Epithelial cell of prostate (primary cell): ENCODE data around the gene FSIP1.

ENCODE experiments used
- DNase-seq: peaks from one replicate; pipeline ENCODE4 v3.0.0-alpha.2; 2011; ENCODE audit warnings: low read depth, low spot score
- H3K27ac ChIP-seq: fragments of 450-650 bp; 2 replicates; pipeline ENCODE4 v1.5.1; 2017; ENCODE audit warnings: mild to moderate bottlenecking

The FSIP1 gene

DNA sequence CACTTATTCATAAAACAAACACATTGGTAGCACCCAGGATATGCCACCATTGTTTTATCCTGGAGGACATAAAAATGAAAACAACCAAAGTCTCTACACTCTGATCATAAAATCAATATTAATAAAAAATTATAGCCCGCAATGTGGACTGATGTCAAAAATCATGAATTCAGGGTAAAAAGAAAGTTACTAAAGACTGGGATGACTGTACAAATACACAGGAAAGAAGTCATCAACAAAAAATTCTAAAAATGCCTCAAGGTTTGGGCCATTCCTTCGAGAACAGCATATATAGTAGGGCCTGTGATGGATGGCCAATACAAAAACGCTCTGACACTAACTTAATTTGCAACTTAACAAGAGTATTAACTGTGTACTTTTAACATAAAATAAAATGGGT is 125.0 kb downstream of the FSIP1 start:
- H3K27ac ChIP-seq: peak overlapping the region; percentile 0
- DNase-seq: no peak

DNA sequence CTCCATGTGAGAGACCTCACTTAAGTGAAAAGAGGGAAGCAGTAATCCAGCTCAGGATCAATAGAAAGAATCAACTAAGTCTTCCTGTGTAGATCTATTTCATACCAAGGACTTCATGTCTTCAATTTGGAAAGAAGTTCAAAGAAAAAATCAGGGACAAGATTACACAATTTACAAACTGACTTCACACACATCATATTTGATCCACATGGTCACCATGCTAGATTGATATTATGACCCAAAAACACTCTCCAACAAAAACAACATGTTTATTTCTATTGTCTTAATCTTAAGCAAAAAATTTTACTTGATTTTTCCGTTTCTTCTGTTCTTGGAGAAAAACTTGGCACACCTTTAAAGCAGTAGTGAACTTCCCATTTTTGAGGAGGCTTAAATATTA is 125.5 kb downstream of the FSIP1 start:
- no peak for DNase-seq
- H3K27ac ChIP-seq: peak overlapping the region; percentile 0

DNA sequence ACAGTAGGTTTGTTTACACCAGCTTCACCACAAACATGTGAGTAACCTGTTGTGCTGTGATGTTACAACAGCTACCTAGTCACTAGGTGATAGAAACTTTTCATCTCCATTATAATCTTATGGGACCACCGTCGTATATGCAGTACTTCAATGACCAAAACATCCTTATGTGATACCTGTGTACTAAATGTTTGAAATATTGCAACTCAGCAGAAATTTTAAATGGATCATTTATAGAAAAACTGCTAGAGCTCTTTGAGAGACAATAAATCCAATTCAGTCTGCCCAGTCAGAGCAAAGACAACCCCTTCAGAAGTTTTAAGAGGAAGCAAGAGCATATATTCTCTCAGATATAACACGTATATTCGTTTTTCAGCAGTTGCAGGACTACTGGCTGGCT is 128.3 kb downstream of the FSIP1 start:
- DNase-seq: no peak

DNA sequence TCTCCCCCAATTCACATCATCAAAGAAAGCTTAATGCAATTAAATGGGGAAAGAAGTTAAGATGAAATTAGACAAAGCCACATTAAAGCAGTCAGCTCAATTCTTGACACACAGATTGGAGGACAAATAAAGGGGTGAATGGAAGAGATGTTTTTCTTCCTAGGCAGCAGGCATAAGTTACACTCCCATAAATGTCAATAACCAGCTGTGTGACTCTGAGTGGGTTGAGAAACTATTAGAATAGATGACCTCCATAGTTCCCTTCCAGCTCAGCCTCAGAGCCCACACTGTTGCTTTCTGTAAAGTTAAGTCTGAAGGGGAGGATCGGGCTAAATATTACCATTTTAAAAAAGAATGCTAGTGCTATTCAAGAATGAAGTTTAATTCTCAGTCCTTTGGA is 130.8 kb downstream of the FSIP1 start:
- H3K27ac ChIP-seq: no peak overlapping the region
- DNase-seq: no peak

More for the DNA sequence above, 128.3 kb downstream of the FSIP1 start:
- no peak overlapping the region for H3K27ac ChIP-seq

DNA sequence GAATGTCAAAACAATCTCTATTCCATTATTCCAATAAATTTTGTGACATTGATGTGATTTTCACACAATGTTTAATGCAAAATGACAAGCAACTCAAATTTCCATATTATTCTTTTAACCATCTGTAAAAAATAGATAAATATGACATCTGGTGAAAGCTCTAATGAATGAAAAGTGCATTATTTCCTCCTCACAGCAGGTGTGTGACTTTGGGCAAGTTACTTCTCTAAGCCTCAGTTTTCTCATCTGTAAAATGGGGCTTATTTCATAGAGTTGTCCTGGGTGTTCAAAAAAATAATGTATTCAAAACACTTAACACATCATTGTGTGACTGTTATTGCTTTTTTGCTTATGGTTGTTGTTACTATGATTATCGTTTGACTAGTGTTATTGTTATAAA is 131.3 kb downstream of the FSIP1 start:
- no peak for DNase-seq

DNA sequence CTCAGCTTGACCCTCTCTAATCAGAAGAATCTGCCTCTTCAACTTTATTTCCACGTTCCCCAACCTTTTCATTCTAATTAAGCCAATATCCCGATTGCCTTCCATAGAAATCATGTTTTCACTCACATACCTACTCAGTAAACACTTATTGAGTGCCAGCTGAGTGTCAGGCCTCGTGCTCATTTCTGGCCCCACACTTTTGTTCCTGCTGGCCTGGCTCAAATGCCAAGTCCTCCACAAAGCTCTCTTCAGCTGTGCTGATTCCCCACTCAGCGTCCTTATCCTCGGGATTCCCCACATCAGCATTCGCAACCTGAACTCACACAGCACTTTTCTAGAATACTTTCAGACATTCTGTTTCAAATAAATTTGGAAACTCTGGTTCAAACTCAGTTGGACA is 132.9 kb downstream of the FSIP1 start:
- DNase-seq: no peak
- no peak overlapping the region for H3K27ac ChIP-seq

More for the DNA sequence above, 131.3 kb downstream of the FSIP1 start:
- H3K27ac ChIP-seq: no peak overlapping the region

DNA sequence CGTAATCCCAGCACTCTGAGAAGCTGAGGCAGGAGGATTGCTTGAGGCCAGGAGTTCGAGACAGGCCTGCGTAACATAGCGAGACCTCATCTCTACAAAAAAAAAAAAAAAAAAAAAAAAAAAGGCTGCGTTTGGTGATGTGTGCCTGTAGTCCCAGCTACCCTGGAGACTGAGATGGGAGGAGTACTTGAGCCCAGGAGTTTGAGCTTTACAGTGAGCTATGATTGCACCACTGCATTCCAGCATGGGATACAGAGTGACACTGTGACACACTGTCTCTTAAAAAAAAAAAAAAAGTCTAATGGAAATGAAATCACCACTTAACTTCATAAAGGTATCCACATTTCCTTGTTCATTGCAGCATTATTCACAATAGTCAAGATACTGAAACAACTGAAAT is 136.2 kb downstream of the FSIP1 start:
- no peak for DNase-seq
- no peak overlapping the region for H3K27ac ChIP-seq

DNA sequence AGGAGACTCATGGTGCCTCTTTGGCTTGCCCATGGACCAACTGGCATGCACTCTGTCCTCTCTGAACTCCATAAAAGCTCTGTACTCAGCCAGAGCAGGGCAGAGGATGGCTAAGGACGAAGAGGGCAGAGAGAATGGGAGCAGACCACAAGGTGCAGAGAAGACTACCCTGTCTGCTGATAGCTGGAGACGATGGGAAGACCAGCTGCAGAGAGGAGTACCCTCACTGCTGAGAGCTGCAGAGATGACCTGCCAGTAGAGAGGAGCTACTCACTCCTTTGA is 136.7 kb downstream of the FSIP1 start:
- no peak overlapping the region for H3K27ac ChIP-seq
- no peak for DNase-seq

DNA sequence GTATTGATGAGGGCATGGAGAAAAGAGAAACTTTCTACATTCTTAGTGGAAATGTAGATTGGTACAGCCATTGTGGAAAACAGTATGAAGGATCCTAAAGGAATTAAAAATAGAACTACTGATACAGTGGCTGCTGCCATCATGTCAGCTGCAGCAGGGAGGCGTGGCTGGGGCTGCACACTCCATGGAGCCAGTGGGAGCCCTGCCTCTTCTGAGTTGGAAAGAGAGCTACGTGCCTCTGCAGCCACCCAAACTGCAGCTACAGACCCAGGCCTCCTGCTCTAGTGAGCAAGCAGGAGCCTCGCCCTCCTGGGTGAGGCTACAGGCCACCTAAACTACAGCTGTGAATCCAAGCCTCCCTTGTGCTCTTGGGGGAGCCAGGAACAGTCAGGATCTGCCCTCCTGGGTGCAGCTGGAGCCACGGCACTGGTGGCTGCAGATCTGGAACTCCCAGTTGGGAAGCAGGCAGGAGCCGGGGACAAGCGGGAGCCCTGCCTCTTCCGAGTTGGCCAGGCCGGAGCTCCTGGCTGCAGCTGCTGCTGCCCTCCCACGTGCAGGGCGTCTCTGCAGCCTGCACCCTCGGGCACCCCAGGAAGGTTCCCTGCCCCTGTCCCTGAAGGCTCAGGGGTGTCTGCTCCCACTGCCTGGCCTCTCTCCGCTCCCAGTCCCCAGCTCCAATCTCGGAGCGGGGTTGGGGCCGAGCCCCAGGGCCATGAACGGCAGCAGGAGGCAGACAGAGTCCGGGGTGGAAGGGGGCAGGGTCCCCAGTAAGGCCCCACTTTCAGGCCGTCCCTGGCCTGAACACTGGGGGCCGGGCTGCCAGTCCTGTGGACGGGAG is 137.3 kb downstream of the FSIP1 start:
- no peak for DNase-seq
- no peak overlapping the region for H3K27ac ChIP-seq

DNA sequence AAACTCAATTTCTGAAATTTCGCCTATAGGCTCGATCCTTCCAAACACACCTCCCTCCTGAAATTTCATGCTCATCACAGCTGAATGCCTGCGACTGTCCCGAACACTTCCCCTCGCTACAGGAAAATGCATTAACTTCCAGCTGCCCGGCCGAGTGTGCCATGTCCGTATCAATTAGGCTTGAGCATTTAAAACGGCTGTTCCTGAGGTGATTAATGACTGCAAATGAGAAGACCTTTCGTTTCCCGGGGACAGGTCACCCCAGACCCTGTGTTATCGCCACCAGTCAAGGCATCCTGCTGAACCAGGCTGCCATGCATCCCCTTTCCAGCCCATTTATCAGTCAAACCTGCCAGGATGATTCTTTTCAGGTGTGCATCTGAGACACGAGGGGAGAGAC is 138.5 kb downstream of the FSIP1 start:
- no peak overlapping the region for H3K27ac ChIP-seq
- no peak for DNase-seq

DNA sequence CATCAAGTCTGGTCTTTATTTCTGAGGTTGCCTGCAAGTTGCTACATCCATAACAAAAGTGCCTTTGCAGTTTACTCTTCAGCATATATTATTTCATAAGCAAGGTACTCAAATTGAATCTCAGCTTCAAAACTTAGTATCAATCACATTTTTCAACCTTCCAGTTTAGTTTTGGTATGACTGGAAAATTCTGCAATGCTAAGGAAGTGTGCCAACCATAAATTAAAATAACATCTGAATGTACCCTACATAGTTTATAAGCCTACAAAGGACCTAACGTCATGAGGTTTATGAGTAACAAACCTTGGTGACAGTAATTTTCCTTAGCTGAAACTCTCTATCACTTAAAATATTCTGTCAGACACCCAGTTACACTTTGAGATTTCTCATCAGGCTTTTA is 138.9 kb downstream of the FSIP1 start:
- no peak for DNase-seq
- no peak overlapping the region for H3K27ac ChIP-seq

DNA sequence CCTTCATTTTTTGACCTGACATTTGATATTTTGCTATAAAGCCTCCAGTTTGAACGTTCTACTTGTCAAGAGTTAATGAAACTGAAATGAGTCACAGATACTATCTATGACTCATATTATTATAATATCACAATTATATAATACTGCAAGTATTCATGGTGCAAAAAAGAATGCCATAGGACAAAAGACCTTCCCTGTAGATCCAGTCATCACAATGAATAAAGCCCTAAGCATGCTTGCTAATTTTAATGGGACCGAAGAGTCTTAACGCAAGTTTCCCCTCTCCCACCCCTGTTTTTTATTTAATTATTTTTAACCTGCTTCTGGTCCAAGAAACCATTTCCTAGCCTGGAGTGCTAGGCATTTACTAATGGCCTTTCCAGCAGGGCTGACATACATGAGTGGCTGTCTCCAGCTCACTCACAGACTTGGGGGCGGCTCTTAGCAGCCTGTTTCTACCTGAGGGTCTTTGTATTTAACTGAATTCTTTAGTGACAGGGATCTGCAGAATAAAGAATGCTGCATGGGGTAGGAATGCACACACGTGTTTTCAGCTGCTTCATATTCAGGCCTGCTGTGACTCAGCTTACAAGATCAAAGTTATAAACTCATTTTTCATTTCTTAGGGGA is 140.5 kb downstream of the FSIP1 start:
- peak; percentile 66 for DNase-seq
- peak overlapping the region; percentile 90 for H3K27ac ChIP-seq

DNA sequence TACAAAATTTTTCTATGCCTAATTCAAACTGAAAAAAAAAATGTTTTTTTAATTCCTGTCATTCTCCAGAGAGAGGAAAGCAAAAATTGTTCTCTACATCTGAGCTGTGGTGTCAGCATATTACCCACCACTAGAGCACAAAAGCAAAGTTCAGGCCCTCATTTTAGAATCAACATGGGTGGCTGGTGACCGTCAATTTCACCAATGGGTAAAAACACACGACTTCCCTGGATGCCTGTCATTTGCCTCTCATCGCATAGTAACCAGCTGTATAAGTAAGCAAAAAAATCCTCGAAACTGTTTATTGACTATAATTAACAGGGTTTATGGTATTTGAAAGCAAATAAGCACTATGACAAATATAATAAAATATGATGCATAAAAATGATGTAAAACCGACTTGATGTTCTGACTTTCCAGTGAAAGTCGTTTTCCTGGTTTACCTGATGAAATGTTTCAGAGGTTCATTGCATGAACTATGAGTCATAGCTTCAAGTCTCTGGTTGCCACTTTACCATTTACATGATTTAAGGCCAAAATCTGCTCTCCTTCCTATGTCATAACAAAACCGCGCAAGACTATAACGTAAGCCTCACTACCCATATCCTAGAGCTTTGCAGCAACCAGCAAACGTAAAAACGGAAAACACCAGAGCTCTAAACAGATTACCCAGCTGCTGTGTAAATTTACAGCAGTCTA is 141.3 kb downstream of the FSIP1 start:
- H3K27ac ChIP-seq: peak overlapping the region; percentile 90
- DNase-seq: peak; percentile 29

DNA sequence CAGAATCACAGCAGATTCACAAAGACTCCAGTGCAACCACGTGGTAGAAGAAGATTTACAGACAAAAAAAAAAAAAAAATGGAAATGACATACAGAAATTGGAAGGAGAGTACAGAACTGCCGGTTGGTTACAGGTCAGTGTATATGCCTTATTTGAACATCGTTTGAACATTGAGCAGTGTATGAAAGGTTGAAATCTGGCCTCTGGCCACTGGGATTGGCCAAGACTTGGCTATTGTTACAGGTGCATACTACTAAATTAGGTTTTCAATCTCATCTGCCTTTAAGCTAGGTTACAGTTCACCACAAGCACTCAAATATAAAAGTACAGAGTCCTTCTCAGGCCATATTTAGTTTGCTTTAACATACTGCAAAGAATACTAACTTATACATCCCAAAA is 142.0 kb downstream of the FSIP1 start:
- DNase-seq: no peak
- H3K27ac ChIP-seq: peak overlapping the region; percentile 90

DNA sequence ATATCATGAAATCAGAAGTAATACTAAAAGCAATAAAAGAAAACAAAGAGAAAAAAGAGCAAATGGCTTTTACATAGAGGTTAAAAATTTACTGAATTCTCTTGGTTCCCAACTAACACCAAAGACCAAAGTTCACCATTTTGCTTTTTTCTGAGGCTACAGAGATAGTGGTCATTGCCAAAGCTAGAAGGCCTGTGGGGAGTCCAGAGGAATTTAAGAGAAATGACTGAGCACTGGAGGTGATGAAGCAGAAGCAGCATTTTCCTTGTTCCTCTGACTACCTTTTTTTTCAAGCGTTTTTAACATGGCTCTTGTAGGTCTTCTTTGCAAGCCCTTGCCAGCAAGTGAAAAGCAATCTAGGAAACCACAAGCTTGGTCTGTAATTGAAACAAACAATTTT is 143.6 kb downstream of the FSIP1 start:
- no peak overlapping the region for H3K27ac ChIP-seq
- DNase-seq: no peak

DNA sequence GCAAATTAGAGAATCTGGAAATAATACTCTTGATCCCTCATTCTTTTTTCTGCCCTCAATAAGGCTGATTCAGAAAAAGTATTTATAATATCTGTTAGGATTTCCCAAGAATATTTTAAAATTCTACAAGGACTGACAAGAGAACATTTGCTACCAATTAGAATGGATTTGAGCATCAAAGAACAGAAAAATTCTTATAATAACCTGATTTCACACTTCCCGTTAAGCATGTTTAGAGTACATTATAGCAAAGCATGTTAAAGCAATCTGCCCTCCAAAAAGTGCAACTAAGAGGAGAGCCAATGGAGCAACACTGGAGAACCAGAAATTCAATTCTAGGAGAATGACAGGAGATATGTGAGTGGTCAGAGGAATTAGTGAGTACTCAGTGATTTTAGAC is 144.6 kb downstream of the FSIP1 start:
- no peak overlapping the region for H3K27ac ChIP-seq
- DNase-seq: no peak

DNA sequence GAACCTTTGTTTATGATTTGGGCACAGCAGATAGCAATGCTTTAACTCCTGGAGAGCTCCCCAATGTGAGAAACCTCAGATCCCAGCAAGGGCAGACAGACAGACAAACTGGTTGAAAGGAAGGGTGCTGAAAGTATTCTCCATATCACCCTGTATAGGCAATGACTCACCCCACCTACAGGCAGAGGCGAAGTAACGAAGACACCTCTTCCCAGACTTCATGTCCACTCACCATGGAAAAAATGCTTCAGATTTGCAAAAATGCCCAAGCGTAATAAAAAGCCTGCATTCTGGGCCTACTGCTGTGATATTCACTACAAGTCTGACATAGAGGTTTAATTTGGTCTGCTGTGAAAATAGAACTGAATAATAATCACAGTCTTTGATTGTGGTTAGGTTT is 151.3 kb downstream of the FSIP1 start:
- peak overlapping the region; percentile 99 for H3K27ac ChIP-seq
- peak; percentile 26 for DNase-seq

DNA sequence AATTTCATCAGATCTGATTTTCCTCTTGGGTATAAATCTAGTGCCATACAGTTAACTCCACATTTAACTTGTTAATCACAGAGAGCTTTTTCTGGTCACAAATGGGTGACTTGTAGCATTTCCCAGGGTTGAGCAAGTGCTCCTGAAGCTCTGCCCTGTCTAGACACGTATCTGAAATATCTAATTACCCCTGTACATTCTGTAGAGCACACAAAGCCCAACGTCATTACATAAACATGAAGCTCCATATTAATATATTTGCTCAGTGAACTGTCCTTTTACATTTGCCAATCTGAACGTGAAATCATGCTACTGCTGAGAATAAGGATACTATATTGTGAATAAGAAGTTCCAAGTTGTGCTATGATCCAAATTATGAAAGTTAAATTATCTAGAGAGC is 152.7 kb downstream of the FSIP1 start:
- H3K27ac ChIP-seq: peak overlapping the region; percentile 99
- DNase-seq: peak; percentile 81

DNA sequence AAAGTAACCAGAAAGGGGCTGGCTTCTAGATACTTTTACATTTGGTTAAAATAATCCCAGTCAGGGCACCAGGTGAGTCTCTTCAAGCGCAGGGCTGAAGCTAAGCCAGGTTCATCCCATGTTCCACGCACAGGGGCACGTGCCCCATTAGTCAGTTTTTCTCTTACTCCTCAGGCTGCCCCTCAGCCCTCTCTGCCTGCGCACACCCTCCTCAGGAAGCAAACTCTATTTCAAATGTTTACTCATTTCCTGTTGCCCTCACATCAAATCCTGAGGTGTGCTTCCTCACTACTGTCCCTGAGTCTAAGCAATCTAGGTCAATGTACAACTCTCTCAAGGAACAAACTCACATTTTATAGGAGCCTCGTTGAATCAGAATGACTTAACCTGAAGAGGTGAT is 153.3 kb downstream of the FSIP1 start:
- peak; percentile 83 for DNase-seq
- peak overlapping the region; percentile 99 for H3K27ac ChIP-seq

DNA sequence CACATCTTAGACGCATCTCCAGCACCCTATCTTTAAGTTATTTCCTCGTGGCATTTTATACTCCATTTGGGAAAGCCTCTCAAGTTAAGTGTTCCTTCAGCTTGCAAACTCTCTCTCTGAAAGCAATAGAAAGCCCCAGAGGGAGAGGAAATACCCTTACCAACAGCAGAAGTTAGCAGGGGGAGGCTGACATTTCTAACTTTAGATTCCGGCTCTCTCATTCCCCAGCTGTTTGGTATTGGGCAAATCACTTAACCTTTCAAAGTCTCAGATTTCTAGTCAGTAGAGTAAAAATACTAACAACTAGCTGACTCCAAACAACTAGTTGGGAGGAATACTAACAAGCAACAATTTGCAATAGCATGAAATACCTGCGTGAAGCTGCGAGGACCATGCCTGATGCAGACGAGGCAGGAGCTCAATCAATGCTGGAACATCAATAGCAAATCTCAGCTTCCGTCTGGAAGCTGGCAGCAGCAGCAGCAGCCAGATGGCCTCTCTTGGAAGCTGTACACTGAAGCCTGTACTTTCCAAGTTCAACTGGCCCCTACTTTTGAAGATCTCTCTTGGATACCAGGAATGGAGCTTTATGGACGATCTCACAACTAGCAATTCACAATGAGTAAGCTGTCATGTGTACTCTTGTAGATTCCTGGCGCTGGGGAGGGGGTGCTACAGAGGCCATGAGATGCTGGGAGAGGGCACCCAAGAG is 153.9 kb downstream of the FSIP1 start:
- peak overlapping the region; percentile 99 for H3K27ac ChIP-seq
- DNase-seq: no peak

DNA sequence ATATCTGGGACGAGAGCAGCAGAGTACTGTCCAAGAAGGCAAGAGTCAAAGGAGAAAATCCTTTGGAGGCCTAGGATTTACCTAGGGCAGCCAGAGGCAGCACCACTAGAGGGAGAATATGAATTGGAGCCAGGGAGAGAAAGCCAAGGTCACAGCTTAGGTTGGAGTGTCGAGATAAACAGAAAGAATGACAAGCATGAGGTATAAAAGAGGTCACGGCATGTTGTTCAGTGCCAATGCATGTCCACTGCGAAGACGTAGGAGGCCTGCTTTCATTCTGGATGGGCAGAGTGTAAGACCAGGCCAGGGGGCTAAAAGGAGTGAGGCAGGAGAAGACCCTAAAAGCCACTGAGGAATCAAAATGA is 154.5 kb downstream of the FSIP1 start:
- H3K27ac ChIP-seq: peak overlapping the region; percentile 99
- no peak for DNase-seq
